Measurements from ENCODE around the gene CNDP2. TPM values are rescaled to one million over a fixed set of nuclear protein-coding genes. Genes with fewer than 3 reads are reported as not detected.

The CNDP2 gene
- total RNA-seq, 8 experiments from 2014 or later: 42.5 to 222 (median 75.9) TPM

GRCh38 chr18:74478316-74478715, 17.8 kb upstream of the CNDP2 start:
- 100% methylated on average over 1 of the region's 7 CpGs; no CpG with 5 or more reads in 8 of the 10 experiments for WGBS, 10 experiments
- no peak overlapping the region for H3K4me3 ChIP-seq
- in situ Hi-C loops (cut with MboI; ENCODE audit: low pct_unique_long_range_greater_than_20kb in 2 of 9, low sequenced_read_pairs in 9 of 9, unreplicated experiment in 9 of 9): loop anchor here in 4 of 9 experiments (25.0 kb wide), 2 partner anchors 116 to 291 kb away; no protein-coding TSS in a partner anchor
- ATAC-seq (replicated peaks in 6 of 8): no peak
- H3K27ac ChIP-seq: no peak overlapping the region
- H3K4me1 ChIP-seq (replicated peaks in 1 of 2): no peaks in the 10 kb centered on the region

- WGBS, 10 experiments: 0 to 100% (median 69%) methylated on average over 1 to 6 of the region's 6 CpGs; no CpG with 5 or more reads in 1 of the 10 experiments
- ATAC-seq (replicated peaks in 6 of 8): peak in 3 of 8 experiments; percentile 40 to 73 (median 45)
- Histone ChIP-seq H3K4me1 (replicated peaks in 1 of 2) (no peaks in the 10 kb centered on the region), H3K4me3 (no peak overlapping the region), H3K27ac (no peak overlapping the region)
- in situ Hi-C loops (cut with MboI; ENCODE audit: low pct_unique_long_range_greater_than_20kb in 2 of 9, low sequenced_read_pairs in 9 of 9, unreplicated experiment in 9 of 9): loop anchor here in 4 of 9 experiments (25.0 kb wide), 2 partner anchors 117 to 292 kb away; no protein-coding TSS in a partner anchor
Observed at GRCh38 chr18:74478880-74479279, 17.3 kb upstream of the CNDP2 start.

- no peak overlapping the region for H3K27ac ChIP-seq
- H3K4me3 ChIP-seq: no peak overlapping the region
- in situ Hi-C loops (cut with MboI; ENCODE audit: low pct_unique_long_range_greater_than_20kb in 2 of 9, low sequenced_read_pairs in 9 of 9, unreplicated experiment in 9 of 9): loop anchor here in 4 of 9 experiments (25.0 kb wide), 2 partner anchors 117 to 292 kb away; no protein-coding TSS in a partner anchor
- no peaks in the 10 kb centered on the region for H3K4me1 ChIP-seq (replicated peaks in 1 of 2)
- WGBS, 10 experiments: 63 to 100% (median 88%) methylated on average over 3 to 10 of the region's 16 CpGs; no CpG with 5 or more reads in 1 of the 10 experiments
- no peak for ATAC-seq (replicated peaks in 6 of 8)
Observed at GRCh38 chr18:74479486-74480148, 16.5 kb upstream of the CNDP2 start.

- H3K27ac ChIP-seq: no peak overlapping the region
- WGBS, 10 experiments: 77 to 100% (median 88%) methylated on average over 1 to 5 of the region's 7 CpGs; no CpG with 5 or more reads in 2 of the 10 experiments
- no peaks in the 10 kb centered on the region for H3K4me1 ChIP-seq (replicated peaks in 1 of 2)
- ATAC-seq (replicated peaks in 6 of 8): no peak
- in situ Hi-C loops (cut with MboI; ENCODE audit: low pct_unique_long_range_greater_than_20kb in 2 of 9, low sequenced_read_pairs in 9 of 9, unreplicated experiment in 9 of 9): loop anchor here in 4 of 9 experiments (25.0 kb wide), 2 partner anchors 118 to 293 kb away; no protein-coding TSS in a partner anchor
- H3K4me3 ChIP-seq: no peak overlapping the region
Observed at GRCh38 chr18:74480149-74480651, 16.0 kb upstream of the CNDP2 start.

GRCh38 chr18:74482697-74483096, 13.5 kb upstream of the CNDP2 start:
- 20 to 91% (median 82%) methylated on average over 1 to 10 of the region's 11 CpGs; no CpG with 5 or more reads in 1 of the 10 experiments for WGBS, 10 experiments
- peaks cover 0 to 14% of the 10 kb centered on the region in 2 donors for H3K4me1 ChIP-seq (replicated peaks in 1 of 2)
- in situ Hi-C loops (cut with MboI; ENCODE audit: low pct_unique_long_range_greater_than_20kb in 2 of 9, low sequenced_read_pairs in 9 of 9, unreplicated experiment in 9 of 9): loop anchor here in 4 of 9 experiments (25.0 kb wide), 2 partner anchors 120 to 295 kb away; no protein-coding TSS in a partner anchor
- no peak overlapping the region for H3K27ac ChIP-seq
- ATAC-seq (replicated peaks in 6 of 8): no peak
- H3K4me3 ChIP-seq: no peak overlapping the region

GRCh38 chr18:74486119-74486849, 9.9 kb upstream of the CNDP2 start:
- Histone ChIP-seq H3K27ac (no peak overlapping the region), H3K4me1 (replicated peaks in 1 of 2) (peaks cover 0 to 14% of the 10 kb centered on the region in 2 donors), H3K4me3 (no peak overlapping the region)
- 14 to 100% (median 62%) methylated on average over 1 to 6 of the region's 15 CpGs; no CpG with 5 or more reads in 3 of the 10 experiments for WGBS, 10 experiments
- ATAC-seq (replicated peaks in 6 of 8): peak in 5 of 8 experiments; percentile 32 to 88 (median 62)
- in situ Hi-C loops (cut with MboI; ENCODE audit: low pct_unique_long_range_greater_than_20kb in 2 of 9, low sequenced_read_pairs in 9 of 9, unreplicated experiment in 9 of 9): loop anchor here in 4 of 9 experiments (25.0 kb wide), 2 partner anchors 124 to 299 kb away; no protein-coding TSS in a partner anchor

- WGBS, 10 experiments: 40 to 100% (median 95%) methylated on average over 1 to 4 of the region's 8 CpGs; no CpG with 5 or more reads in 5 of the 10 experiments
- Histone ChIP-seq H3K4me1 (replicated peaks in 1 of 2) (peaks cover 0 to 14% of the 10 kb centered on the region in 2 donors), H3K4me3 (no peak overlapping the region), H3K27ac (no peak overlapping the region)
- ATAC-seq (replicated peaks in 6 of 8): no peak
- in situ Hi-C loops (cut with MboI; ENCODE audit: low pct_unique_long_range_greater_than_20kb in 2 of 9, low sequenced_read_pairs in 9 of 9, unreplicated experiment in 9 of 9): loop anchor here in 4 of 9 experiments (25.0 kb wide), 2 partner anchors 126 to 301 kb away; no protein-coding TSS in a partner anchor
Observed at GRCh38 chr18:74488354-74488753, 7.8 kb upstream of the CNDP2 start.

- ATAC-seq (replicated peaks in 6 of 8): no peak
- Histone ChIP-seq H3K4me1 (replicated peaks in 1 of 2) (peaks cover 0 to 14% of the 10 kb centered on the region in 2 donors), H3K4me3 (no peak overlapping the region), H3K27ac (no peak overlapping the region)
- 53 to 100% (median 89%) methylated on average over 1 to 8 of the region's 8 CpGs; no CpG with 5 or more reads in 1 of the 10 experiments for WGBS, 10 experiments
- in situ Hi-C loops (cut with MboI; ENCODE audit: low pct_unique_long_range_greater_than_20kb in 2 of 9, low sequenced_read_pairs in 9 of 9, unreplicated experiment in 9 of 9): loop anchor here in 4 of 9 experiments (25.0 kb wide), 2 partner anchors 127 to 302 kb away; no protein-coding TSS in a partner anchor
Observed at GRCh38 chr18:74488864-74489263, 7.3 kb upstream of the CNDP2 start.

- WGBS, 10 experiments: 0 to 88% (median 72%) methylated on average over 1 to 5 of the region's 7 CpGs; no CpG with 5 or more reads in 3 of the 10 experiments
- peak in 2 of 8 experiments; percentile 36 to 53 for ATAC-seq (replicated peaks in 6 of 8)
- Histone ChIP-seq H3K27ac (no peak overlapping the region), H3K4me1 (replicated peaks in 1 of 2) (peaks cover 0 to 14% of the 10 kb centered on the region in 2 donors), H3K4me3 (no peak overlapping the region)
- in situ Hi-C loops (cut with MboI; ENCODE audit: low pct_unique_long_range_greater_than_20kb in 2 of 9, low sequenced_read_pairs in 9 of 9, unreplicated experiment in 9 of 9): loop anchor here in 4 of 9 experiments (10.0 to 25.0 kb wide), 3 partner anchors 127 to 302 kb away; no protein-coding TSS in a partner anchor
Observed at GRCh38 chr18:74489676-74490075, 6.5 kb upstream of the CNDP2 start.

- H3K4me3 ChIP-seq: no peak overlapping the region
- in situ Hi-C loops (cut with MboI; ENCODE audit: low pct_unique_long_range_greater_than_20kb in 2 of 9, low sequenced_read_pairs in 9 of 9, unreplicated experiment in 9 of 9): loop anchor here in 4 of 9 experiments (10.0 to 25.0 kb wide), 3 partner anchors 130 to 305 kb away; no protein-coding TSS in a partner anchor
- no peak for ATAC-seq (replicated peaks in 6 of 8)
- H3K4me1 ChIP-seq (replicated peaks in 1 of 2): peaks cover 0 to 3% of the 10 kb centered on the region in 2 donors
- no peak overlapping the region for H3K27ac ChIP-seq
- WGBS, 10 experiments: 29 to 100% methylated on average over 1 of the region's 3 CpGs; no CpG with 5 or more reads in 8 of the 10 experiments
Observed at GRCh38 chr18:74492259-74492658, 3.9 kb upstream of the CNDP2 start.

GRCh38 chr18:74493689-74494088, 2.5 kb upstream of the CNDP2 start:
- H3K4me3 ChIP-seq: no peak overlapping the region
- in situ Hi-C loops (cut with MboI; ENCODE audit: low pct_unique_long_range_greater_than_20kb in 2 of 9, low sequenced_read_pairs in 9 of 9, unreplicated experiment in 9 of 9): loop anchor here in 4 of 9 experiments (10.0 to 25.0 kb wide), 3 partner anchors 131 to 306 kb away; no protein-coding TSS in a partner anchor
- H3K4me1 ChIP-seq (replicated peaks in 1 of 2): peaks cover 0 to 6% of the 10 kb centered on the region in 2 donors
- ATAC-seq (replicated peaks in 6 of 8): no peak
- WGBS, 10 experiments: 60 to 67% methylated on average over 1 of the region's 1 CpG; no CpG with 5 or more reads in 8 of the 10 experiments
- no peak overlapping the region for H3K27ac ChIP-seq

GRCh38 chr18:74494514-74494913, 1.6 kb upstream of the CNDP2 start:
- ATAC-seq (replicated peaks in 6 of 8): no peak
- no peak overlapping the region for H3K4me3 ChIP-seq
- H3K4me1 ChIP-seq (replicated peaks in 1 of 2): peaks cover 0 to 6% of the 10 kb centered on the region in 2 donors
- 0 to 100% (median 74%) methylated on average over 1 of the region's 1 CpG; no CpG with 5 or more reads in 2 of the 10 experiments for WGBS, 10 experiments
- no peak overlapping the region for H3K27ac ChIP-seq
- in situ Hi-C loops (cut with MboI; ENCODE audit: low pct_unique_long_range_greater_than_20kb in 2 of 9, low sequenced_read_pairs in 9 of 9, unreplicated experiment in 9 of 9): loop anchor here in 4 of 9 experiments (10.0 to 25.0 kb wide), 3 partner anchors 132 to 307 kb away; no protein-coding TSS in a partner anchor

All from motor neuron (in vitro differentiated cells).